CD4-positive, alpha-beta T cell treated with Interleukin-17A for 1 hour (primary cell): ENCODE measurements around the gene P4HB.
A peak's percentile ranks its signal among the peaks of the same experiment; 100 is the strongest.

Experiments used
- DNase-seq: peaks from one replicate; pipeline ENCODE4 v3.0.0-alpha.2; 2020

P4HB gene

DNA sequence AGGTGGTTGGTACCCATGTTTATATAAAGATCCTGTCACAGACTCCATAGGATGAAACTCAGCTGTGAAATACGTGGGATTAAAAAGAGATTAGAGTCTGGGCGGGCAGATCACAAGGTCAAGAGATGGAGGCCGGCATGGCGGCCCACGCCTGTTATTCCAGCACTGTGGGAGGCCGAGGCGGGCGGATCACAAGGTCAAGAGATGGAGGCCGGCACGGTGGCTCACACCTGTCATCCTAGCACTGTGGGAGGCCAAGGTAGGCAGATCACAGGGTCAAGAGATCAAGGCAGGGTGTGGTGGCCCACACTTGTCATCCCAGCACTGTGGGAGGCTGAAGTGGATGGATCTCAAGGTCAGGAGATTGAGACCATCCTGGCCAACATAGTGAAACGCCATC is 35.1 kb upstream of the P4HB start:
- no peak for DNase-seq

DNA sequence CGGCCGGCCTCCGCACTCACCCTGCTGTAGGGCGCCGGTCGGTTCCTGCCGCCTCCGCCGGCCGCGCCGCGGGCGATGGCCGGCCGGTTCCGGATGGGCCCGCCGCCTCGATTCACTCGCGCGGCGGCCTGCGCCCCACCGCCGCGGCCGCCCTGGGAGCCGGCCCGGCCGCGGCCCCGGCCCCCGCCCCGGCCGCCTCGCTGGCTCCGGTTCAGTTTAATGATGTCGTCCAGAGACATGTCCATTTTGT is 30.9 kb upstream of the P4HB start:
- DNase-seq = no peak

GRCh38 chr17:81890447-81891302 is 30.3 kb upstream of the P4HB start:
- peak; percentile 25 for DNase-seq

DNA sequence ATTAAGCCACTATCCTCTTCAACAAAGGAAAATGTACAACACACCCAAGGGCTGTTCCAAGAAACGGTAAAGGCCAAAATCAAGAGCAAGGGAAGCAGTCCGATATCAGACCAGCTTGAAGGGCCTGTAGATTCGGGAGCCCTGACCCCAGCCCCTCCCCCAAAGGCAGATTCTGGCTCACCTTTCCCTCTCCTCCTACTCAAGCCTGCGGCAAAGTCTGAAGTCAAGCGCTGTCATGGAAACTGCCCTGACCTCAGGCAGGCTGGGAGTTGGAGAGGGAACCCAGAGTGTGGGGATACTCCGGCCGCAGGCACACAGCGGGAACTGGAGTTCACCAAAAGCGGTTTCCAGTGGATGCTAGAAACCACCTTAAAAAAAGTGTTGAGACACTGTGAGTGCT is 29.3 kb upstream of the P4HB start:
- DNase-seq = no peak

GRCh38 chr17:81888988-81889595 is 28.8 kb upstream of the P4HB start:
- no peak for DNase-seq

DNA sequence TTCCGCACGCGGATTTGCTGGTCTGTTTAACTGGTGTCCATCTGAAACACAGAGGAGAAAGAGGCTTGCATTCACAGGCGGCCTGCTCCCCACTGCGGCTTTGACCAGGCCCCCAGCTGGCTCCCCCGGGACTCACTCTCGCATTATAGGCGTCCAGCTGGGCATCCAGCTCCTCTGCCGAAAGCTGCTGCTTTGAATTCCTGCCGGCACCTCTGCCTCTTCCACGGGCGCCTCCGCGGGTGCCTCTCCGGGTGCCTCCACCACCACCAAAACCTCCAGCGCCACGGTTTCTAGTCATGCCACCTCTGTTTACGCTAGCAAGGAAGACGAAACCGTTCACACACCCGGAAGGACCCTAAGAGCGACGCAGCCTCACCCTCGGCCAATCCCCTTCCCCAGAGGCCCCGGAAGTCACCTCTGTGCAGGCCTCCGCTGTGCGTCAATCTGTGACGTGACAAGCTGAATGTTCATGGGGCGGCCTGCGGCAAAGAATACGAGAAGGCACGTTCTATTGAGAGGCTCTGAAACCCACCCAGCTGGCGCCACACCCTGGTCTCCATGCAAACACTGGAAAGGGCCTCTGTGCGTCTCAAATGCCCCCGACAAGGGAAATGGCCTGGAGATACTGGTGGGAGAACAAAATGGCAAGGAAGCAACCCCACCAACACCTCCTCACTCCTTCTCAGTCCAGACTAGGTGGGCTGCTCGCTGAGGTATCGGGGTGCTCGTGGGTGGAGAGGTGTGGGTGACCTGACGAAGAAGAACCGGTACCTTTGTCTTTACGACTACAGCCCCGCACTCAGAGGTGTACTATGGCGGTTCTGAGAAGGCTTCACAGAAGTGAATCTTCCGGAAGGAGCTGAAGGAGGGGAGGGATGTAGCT is 28.0 kb upstream of the P4HB start:
- DNase-seq = no peak

DNA sequence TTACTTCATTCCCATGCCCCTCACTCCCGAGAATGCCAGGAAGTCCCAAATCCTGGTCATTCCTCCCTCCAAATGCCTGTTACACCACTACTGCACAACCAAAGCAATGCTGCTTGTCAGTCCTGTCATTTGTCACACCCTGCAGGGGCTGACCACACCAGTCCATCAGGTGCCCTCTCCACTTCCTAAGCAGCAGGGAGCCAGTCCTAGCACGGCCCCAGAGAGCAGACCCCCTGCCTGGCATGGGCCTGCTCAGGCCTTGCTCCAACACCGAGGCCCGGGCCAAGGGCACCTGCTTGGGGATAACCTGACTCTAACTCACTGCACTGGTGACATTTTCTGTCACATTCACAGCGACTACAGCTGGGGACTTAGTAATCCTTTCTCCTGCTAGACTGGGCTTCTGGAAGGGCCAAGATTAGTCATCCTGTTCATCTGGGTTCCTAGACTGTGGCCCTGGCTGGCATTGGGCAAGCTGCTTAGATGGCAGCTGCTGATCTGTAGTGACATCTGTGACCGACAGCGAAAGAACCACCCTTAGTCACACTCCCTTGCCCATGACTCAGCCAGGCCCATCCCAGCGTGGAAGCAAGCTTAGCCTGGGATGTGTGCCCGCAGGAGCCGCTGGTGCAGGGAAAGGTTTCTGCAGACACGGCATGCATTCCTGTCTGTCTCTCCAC is 25.7 kb upstream of the P4HB start:
- no peak for DNase-seq

DNA sequence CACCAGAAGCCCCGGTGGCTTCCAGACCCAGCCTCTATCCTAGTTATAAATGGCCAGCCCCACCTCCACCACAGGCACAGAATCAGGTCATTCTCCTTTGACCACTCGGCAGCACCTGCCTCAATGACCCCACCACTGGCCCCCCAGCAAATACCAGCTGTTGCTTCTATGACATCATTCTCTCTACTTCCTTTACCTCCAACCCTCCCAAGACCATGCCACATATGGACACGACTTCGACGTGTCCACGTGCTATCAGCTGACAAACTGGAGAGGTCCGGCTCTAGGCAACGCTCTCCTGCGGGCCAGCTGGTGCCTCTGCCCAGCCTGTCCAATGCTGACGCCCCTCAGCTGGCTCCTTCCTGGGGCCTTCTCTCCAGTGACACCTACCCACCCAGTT is 25.1 kb upstream of the P4HB start:
- DNase-seq = no peak

DNA sequence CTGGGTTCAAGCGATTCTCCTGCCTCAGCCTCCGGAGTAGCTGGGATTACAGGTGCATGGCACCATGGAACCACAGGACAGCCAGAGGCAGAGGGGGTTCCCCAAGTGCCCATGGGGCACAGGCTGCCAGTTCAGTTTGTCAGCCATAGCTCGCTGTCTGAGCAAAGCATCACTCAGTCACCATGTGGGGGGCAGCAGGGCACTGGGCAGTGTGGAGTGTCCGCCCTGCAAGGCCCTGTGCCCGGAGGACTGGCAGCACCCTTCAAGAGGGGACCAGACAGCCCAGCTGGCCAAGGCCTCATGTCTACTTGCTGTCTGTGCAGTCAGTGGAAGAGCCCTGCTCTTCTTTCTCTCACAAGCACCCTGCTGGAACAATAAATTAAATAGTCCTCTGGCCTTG is 24.6 kb upstream of the P4HB start:
- DNase-seq = no peak

- no peak for DNase-seq
Measured at GRCh38 chr17:81884520-81884919, 24.2 kb upstream of the P4HB start.

GRCh38 chr17:81879121-81879520 is 18.8 kb upstream of the P4HB start:
- no peak for DNase-seq

- DNase-seq = no peak
Measured at GRCh38 chr17:81878294-81878693, 18.0 kb upstream of the P4HB start.

GRCh38 chr17:81877569-81877968 is 17.2 kb upstream of the P4HB start:
- DNase-seq = no peak

- peak; percentile 96 for DNase-seq
Measured at GRCh38 chr17:81871387-81872230, 11.3 kb upstream of the P4HB start.

GRCh38 chr17:81870981-81871386 is 10.6 kb upstream of the P4HB start, which contains the start of gene ARHGDIA:
Gene ARHGDIA, minus strand, starts transcription at chr17:81871337. Its CDS starts 1,407 bp downstream, at chr17:81869930.
- DNase-seq = no peak

- DNase-seq = peak; percentile 59
Measured at GRCh38 chr17:81870131-81870980, 10.0 kb upstream of the P4HB start.

GRCh38 chr17:81869221-81870130 is 9.1 kb upstream of the P4HB start:
- peak; percentile 35 for DNase-seq

DNA sequence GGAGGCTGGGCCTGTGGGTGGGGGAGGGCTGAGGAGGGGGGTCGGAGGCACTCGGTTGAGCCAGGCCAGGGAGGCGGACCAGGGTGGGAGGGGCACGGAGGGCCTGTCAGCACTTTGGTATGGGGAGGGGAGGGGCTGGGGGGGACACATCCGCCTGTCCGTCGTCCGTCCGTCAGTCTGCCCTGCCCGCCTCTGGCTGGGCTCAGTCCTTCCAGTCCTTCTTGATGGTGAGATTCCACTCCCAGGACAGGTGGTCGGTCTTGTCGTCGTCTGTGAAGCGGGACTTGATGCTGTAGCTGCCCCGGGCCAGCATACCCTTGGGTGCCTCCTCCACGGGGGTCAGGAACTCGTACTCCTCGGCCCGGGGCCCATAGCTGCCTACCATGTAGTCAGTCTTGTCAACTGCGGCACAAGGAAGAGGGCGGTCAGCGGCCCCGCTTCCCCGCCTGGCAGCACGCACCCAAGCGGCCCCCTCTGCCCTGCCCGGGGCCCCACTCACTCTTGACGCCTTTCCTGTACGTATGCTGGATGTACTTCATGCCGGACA is 8.4 kb upstream of the P4HB start:
- no peak for DNase-seq

DNA sequence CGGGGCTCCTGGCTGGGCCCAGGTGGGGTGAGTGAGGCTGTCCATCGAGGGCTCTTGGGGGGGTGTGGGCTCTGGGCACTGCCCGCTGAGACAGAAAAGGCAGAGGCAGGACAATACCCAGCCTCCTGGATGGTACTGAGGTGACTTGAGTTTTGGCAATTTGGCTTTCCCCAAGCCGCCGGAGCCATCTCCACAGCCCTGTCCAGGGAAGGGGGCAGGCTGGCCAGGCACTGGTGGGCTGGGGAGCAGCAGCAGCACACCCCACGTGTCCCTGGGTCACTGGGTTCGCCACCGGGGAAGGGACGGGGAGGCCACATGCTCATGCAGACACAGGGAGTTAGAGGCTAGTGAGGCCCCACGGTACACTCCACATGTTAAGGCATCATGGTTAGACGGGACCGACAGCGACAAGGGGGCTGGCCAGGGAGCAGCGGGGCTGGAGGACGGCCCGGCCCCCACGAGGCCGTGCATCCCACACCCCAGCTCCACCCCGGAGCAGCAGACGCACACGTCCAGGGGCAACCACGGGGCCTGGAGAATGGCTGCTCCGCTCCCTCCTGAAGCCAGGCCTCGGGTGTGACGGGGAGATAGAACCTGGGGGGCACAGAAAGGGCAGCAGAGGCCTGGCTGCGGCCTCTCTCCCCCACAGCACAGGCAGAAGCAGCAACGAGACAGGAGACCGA is 7.8 kb upstream of the P4HB start:
- no peak for DNase-seq
